ENCODE results near the gene GLIPR1L2. TPM values are rescaled to one million over a fixed set of nuclear protein-coding genes. Genes with fewer than 3 reads are reported as not detected.
"Not testable (repeated sequence)": the region's sequence is repeated elsewhere in the genome, so short reads cannot be mapped to it uniquely, and the experiment has no call there.

Gene GLIPR1L2
- total RNA-seq, 1 donor from 2014 or later, result 1.2 TPM

DNA sequence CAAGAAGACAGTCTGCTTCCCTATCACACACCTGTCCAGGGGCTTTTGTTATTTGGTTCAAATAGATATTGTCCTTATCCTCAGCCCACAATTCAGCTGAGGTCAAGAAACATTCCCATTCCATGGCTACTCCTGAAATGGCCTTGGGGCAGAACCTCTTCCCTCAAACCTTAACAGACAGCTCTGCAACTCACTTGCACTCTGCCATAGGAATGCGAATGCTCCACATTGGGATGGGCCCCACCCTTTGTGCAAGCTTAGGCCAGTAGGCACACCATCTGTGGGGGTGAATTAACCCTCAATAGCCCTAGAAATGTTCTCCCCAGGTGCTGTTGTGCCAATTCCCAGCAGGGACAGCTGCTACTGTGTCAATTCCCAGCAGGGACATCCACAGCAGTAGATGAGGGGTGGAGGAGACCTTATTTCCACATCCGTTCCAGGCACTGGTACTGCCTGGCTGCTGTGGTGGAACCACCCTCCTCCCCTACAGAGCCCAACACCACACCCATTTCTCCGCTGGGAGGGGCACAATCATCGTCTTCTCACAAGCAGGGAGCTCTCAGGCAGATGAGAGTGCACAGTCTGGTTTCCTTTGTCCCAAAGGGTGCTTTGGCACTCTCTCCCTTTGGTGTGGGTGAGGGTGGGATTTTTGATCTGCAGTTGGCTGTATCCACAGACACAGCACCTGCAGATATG, 47.3 kb downstream of the GLIPR1L2 start:
- DNase-seq, result no peak

DNA sequence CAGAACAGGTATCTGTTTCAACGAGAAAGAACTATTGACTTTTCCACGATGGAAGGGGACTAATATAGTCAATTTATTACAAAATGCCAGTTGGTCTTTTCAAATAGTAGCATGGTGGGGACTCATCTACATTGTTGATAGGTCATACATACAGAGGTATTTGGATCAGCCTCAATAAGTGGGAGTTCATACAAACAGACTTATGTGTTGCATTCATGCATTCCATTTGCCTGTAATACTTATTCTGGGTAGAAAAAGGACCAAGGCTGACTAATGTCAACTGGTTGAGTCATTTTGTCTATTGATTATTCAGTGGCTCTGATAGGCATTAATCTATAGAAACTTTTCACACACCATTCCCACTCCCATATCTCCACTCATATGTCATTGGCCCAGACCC, 48.2 kb downstream of the GLIPR1L2 start:
- DNase-seq, result no peak

DNA sequence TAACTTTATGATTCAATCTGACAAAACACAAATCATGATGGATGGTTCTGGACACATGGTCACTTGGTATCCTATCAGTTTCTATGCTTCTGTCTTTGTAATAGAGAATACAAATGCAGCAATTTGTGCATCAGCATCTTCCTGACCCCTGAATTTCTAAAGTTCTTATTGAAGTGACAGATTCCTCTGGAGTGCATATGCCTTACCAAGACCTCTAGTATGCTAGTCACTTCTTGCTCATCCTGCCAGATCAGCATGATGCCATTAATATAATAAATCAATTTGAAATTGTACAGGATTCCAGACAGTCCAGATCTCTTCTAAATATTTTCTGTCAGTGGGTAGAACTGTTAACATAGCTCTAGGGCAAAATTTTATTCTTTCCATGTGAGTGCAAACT, 49.0 kb downstream of the GLIPR1L2 start:
- DNase-seq, result no peak

DNA sequence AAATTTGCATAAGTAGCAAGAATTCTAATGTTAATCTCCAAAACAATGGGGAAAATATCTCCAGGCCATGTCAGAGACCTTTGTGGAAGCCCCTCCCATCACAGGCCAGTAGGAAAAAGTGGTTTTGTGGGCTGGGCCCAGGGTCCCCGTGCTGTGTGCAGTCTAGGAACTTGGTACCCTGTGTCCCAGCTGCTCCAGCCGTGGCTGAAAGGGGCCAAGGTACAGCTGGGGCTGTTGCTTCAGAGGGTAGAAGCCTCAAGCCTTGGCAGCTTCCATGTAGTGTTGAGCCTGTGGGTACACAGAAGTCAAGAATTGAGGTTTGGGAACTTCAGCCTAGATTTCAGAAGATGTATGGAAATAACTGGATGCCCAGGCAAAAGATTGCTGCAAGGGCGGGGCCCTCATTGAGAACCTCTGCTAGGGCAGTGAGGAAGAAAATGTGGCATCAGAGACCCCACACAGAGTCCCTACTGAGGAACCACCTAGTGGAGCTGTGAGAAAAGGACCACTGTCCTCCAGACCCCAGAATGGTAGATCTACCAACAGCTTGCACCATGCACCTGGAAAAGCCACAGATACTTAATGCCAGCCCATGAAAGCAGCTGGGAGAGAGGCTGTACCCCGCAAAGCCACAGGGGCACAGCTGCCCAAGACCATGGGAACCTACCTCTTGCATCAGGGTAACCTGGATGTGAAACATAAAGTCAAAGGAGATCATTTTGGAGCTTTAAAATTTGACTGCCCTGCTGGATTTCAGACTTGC, 51.0 kb downstream of the GLIPR1L2 start:
- not testable (repeated sequence) for DNase-seq

DNA sequence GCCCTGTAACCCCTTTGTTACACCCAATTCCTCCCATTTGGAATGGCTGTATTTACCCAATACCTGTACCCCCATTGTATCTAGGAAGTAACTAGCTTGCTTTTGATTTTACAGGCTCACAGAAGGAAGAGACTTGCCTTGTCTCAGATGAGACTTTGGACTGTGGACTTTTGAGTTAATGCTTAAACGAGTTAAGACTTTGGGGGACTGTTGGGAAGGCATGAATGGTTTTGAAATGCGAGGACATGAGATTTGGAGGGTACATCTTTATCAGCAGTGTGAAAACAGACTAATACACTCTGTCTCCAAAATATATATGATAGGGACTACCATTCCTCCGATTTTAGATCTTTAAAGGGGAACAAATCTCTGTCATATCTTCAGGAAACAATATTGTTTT, 51.6 kb downstream of the GLIPR1L2 start:
- not testable (repeated sequence) for DNase-seq

DNA sequence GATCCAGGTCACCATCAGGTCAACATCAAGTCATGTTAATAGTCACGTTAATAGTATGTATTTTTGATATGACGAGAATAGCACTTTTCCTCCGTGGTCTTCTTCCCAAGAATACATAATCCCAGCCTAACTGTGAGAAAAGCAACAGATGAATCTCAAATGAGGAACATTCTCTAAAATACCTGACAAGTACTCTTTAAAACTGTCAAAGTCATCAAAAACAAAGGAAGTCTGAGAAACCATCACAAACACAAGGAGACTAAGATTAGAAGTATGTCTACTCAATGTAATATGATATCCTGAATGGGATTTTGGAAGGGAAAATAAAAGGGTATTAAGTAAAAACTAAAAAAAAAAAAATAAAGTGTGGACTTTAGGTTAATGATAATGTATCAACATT, 52.8 kb downstream of the GLIPR1L2 start:
- no peak for DNase-seq

DNA sequence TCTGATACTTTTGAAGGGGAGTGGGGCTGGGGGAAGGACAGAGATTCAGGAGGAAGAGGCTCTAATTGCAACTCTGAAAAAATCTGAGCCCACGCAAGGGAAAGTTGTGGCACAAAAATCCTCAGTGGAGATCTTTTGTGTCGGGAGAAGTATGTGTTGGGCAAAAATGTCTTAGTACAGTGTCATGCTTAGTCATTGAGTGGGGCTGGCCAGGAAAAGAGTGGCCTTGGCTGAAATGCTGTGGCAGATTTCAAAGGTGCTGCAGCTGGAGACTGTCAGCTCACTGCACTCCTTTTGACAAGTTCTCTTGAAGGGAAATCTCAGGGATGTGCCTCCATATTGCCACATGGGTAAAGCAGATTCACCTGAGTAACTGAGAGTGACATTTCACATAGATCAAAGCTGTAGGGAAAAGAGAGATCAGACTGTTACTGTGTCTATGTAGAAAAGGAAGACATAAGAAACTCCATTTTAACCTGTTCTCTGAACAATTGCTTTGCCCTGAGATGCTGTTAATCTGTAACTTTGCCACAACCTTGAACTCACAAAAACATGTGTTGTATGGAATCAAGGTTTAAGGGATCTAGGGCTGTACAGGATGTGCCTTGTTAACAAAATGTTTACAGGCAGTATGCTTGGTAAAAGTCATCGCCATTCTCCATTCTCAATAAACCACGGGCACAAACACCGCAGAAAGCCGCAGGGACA, 53.7 kb downstream of the GLIPR1L2 start:
- no peak for DNase-seq

DNA sequence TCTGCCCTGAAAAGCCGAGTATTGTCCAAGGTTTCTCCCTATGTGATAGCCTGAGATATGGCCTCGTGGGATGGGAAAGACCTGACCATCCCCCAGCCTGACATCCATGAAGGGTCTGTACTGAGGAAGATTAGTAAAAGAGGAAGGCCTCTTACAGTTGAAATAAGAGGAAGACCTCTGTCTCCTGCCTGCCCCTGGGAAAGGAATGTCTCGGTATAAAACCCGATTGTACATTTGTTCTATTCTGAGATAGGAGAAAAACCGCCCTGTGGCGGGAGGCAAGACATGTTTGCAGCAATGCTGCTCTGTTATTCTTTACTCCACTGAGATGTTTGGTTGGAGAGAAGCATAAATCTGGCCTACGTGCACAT, 54.2 kb downstream of the GLIPR1L2 start:
- not testable (repeated sequence) for DNase-seq

DNA sequence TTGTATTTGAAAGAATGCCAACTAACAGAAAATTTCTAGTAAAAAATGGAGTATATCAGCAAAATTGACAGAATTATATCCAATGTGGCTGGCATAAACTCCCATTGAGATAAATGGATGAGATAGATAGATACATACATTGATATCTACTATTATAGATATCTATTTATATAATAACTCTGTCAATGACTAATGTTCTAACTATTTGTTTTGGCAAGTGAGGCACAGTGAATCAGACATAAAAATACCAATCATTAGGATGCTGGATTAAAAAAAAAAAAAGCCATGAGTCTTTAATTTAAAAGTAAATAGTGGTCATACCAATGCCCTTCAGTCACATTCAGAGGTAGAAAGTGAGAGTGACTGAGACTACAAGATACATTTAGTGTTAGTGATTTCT, 56.0 kb downstream of the GLIPR1L2 start:
- peak; percentile 15 for DNase-seq

DNA sequence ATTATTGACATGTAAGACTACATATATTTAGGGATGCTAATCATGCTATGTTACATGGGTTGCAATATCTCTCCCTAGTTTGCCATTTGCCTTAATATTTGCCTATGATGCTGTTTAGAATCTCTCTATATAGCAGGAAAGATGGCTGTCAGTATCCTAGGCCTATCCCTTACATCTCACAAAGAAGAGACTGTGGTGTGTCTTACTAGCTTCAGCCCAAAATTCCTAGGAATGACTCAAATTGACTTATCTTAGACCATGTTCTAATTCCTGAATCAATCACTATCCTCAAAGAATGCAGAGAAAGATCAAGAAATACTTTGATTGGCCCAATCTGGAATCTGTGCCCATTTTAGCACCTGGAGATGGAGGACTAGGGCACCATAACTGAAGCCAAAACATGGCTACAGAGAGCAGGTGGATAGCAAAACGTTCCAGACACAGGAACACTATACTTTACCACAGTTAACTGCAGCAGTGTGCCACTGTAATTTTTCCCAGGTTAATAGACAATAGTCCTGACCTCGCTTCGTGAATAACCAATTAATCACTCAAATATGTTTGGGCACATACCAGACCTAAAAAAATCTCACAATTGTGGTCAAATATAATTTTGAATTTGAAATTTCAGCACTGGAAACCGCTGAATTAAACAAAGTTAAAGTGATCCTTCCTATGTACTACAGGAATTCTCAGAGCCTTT, 57.0 kb downstream of the GLIPR1L2 start:
- no peak for DNase-seq

DNA sequence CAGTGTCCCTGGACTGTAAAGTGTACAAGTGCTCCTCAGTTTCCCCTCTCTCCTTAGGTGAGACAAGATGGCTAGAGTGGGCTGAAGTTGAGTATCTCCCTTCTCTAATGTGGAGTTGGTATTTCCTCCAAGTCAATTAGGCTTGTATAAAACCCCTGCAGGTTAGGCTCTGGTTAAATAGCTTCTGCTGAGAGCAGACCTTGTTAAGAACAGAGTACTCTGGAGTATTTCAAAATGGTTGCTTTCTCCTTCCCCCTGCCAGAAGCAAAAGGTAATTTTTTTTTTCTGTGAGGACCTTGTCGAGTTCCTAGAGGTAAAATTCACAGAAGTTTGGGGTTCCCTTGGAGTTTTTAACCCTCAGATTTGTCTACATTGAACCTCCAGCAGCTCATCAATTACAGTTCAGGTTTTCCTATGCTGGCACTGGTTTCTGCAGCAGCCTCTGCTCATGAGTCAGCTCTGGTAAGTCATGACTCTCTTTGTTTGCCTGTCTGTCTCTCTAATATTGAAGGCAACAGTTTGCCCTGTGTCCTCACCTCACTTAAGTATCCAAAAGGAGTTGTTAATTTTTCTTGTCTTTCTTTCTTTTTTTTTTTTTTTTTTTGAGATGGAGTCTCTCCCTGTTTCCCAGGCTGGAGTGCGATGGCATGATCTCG, 61.9 kb downstream of the GLIPR1L2 start:
- peak; percentile 3 for DNase-seq

DNA sequence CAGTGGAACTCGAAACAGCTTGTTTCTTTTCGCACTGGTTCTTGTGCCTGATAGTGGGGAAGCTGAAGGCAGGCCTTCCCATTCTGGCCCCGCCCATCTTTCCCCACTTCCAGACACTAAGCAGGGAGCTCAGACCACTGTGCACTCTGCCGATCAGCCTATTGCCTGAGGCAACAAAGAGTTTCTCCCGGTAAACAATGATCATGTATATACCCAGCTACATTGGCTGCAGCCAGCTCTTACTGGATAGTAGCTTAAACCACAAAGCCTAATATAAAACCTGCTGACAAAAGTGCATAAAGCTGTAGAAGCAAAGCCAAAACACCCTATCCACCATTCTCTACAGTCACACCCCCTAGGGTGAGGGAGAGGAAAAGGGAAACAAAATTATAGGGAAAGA, 65.0 kb downstream of the GLIPR1L2 start:
- DNase-seq, result no peak

DNA sequence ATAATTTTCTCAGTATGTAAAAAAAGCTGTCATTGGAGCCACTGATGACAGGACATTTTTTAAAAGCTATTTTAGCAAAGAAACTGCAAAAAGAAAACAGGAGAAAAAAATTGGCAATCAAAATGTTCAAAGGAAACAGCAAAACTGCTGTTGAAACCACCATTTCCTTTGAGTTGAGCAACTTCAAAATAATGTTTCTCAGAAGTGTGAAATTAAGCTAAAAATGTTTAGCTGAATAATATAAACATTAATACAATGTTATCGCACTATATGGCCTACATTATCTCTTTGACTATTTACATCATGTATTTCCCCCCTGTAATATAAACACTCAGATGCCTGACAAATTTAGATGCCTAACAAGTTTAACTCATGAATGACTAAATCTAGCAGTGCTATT, 66.3 kb downstream of the GLIPR1L2 start:
- no peak for DNase-seq

DNA sequence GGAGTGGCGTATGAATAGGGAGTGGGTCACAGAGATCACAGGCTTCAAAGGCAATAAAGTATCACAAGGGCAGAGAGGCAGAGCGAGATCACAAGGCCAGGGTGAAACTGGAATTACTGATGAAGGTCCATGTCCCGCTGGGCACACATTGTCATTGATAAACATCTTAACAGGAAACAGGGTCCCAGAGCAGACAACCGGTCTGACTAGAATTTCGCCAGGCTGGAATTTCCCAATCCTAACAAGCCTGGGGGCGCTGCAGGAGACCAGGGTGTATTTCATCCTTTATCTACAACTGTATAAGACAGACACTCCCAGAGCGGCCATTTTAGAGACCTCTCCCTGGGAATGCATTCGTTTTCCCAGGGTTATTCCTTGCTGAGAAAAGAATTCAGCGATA, 67.0 kb downstream of the GLIPR1L2 start:
- DNase-seq, result not testable (repeated sequence)

DNA sequence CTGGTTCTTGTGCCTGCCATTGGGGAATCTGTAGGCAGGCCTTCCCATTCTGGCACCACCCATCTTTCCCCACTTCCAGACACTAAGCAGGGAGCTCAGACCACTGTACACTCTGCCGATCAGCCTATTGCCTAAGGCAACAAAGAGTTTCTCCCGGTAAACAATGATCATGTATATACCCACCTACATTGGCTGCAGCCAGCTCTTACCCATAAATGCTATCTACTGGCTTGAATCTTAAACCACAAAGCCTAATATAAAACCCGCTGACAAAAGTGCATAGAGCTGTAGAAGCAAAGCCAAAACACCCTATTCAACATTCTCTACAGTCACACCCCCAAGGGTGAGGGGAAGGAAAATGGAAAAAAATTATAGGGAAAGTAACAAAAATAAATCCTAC, 68.9 kb downstream of the GLIPR1L2 start:
- no peak for DNase-seq

DNA sequence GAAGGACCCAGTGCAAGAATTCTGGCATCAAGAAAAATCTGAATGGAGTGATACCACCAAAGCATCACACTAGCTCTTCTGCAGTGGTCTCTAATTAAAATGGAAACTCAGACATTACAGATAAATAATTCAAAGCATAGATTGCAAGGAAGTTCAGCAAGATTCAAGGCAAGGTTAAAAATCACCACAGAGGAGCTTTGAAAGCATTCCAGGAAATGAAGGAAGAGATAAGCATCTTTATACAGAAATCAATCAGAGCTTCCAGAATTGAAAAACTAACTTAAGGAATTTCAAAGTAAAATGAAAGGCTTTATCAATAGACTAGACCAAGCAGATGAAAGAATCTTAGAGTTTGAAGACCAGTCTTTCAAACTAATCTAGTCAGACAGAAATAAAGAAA, 69.3 kb downstream of the GLIPR1L2 start:
- DNase-seq, result no peak

DNA sequence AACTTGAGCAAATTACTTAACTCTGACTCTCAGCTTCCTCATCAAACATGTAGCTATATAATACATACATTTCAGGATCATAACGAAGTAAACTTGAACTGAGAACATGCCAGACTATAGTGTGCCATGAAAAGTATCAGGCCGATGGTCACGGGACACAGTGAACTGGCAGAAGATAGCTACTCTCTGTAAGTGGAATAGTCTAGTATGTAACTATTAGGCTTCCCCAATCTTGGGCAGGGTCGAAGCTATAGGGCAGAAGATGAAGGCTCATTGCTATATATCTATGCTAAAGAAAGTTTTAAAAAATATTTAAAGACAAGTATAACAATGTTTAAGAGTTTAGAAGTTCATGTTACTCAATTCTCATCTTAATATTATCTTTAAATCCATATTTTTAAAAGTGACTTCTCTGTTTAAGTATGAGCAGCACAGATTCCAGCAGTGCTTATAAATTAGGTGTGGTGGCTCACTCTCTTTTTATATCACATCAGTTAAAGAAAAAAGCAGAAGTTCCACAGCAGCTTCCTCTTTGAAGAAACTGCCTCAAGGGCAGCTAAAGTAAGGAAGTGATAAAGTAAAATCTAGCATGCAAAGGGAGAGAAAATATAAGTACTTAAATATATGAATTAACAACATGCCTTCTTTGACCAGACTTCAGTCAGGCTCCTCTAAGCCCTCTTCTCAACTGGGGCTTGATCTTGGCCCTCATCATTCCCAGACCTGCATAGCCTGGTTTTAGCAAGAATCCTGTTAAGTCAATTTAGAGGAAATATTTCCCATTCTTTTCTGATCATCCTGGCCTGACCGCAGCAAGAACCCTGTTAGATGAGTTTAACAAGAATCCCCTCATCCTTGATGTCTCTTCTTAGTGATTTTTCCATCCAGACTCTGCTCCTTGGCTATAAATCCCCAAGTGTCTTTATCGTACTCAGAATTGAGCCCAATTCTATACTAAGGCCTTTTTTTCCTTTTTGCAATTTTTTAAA, 81.3 kb downstream of the GLIPR1L2 start:
- DNase-seq, result no peak

DNA sequence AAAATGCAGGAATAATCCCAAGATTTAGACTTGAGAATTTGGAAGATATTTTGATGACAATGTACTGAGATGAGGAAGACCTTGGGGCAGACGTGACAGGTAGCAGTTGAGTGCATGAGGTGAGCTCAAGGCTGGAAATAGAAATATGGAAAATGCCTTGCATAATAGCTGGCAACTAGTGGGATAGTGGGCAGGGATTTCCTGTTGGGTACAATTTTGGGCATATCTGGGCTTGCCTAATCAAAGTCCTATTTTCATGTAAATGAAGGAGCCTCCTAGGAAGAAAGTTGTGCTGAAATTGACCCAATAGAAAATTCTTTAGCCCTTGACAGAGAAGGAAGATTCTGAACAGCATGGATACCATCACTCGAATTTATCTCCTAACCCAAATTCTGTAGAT, 83.2 kb downstream of the GLIPR1L2 start:
- DNase-seq, result no peak

DNA sequence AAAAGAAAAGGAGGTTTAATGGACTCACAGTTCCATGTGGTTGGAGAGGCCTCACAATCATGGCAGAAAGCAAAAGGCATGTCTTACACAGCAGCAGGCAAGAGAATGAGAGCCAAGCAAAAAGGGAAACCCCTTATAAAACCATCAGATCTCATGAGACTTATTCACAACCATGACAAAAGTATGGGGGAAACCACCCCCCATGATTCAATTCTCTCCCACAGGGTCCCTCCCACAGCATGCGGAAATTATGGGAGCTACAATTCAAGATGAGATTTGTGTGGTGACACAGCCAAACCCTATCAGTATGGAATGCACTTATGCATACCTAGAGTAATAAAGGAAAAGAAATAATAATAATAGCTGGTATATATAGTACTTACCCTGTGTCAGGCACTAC, 85.2 kb downstream of the GLIPR1L2 start:
- no peak for DNase-seq

DNA sequence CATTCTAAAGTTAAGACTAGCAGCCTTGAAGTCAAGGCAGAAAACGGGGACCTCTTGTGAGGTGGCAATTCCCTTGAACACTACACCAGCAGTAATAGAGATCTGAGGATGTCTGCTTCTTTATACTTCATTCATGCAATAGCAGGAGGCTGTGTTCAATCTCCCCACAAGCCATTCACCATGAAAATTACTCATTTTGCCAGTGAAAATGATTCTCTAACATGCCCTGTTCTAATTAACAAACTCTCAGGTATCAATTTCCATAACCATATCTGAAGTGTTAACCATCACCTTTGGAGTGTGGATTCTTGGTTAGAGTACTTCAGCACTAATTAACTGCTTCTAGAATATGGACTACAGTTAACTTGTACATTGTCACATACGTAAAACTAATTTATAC, 86.2 kb downstream of the GLIPR1L2 start:
- DNase-seq, result no peak

DNA sequence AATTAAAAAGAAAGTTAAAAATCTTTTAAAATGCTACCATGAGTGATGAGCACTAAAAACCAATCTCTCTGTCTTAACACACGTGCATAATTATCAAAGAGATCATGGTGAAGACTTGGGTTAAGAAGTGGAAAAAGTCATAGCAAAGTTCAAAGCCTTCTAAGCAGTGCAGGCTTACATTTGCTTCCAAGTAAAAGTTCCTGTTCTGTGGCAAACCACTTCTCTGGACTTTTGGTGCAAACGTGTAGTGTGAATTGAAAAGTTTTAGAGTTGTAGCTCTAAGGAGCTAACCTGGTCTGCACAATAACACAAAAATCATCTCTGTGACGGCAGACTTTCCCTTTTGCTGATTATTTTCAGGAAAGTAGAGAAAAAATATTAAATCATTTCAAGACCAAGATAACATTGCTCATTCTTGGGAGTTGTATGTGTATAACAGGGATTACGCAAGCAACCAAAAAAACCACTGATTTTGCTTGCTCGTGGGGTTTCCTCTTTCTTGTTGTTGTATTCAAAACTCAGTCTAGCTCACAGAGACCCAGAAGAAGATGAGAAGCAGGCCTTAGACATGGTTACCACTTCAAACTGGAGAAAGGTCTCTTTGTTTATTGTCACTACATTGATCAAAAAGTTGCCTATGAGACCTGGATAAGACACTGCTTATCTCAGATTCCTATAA, 87.4 kb downstream of the GLIPR1L2 start:
- DNase-seq, result no peak

Data from dermis blood vessel endothelial cell (primary cell).